ENCODE measurements around the gene PSMD2.

- TF ChIP-seq CTCF (conservative IDR thresholded peaks at IDR 0.05): no peak
- peak; percentile 89; the same call in 1 of the 2 replicates for TF ChIP-seq ZFX (IDR thresholded peaks at IDR 0.05)
Measured at GRCh38 chr3:184249412-184250166, 49.5 kb upstream of the PSMD2 start, which contains the start of gene EEF1AKMT4.

All from C4-2B (cell line).